ENCODE data around the gene PMPCA.
"Not testable (repeated sequence)": the region's sequence is repeated elsewhere in the genome, so short reads cannot be mapped to it uniquely, and the experiment has no call there.

- not testable (repeated sequence) for TF ChIP-seq POLR2AphosphoS5 (IDR thresholded peaks at IDR 0.05; ENCODE audit: low read depth, low read length); POLR2A (IDR thresholded peaks at IDR 0.05; ENCODE audit: control extremely low read depth in 1 of 2, low read depth in 2 of 2, low read length in 2 of 2); ATF3 (IDR thresholded peaks at IDR 0.05; ENCODE audit: insufficient read depth, low read depth, low read length); SUZ12 (IDR thresholded peaks at IDR 0.05; ENCODE audit: low read length)
Measured at GRCh38 chr9:136407061-136407460, 3.4 kb upstream of the PMPCA start.

All from H1 (cell line).